Forelimb muscle (tissue), 1 donor: ENCODE results near the gene SORCS2. TPM values are rescaled to one million over a fixed set of nuclear protein-coding genes. Genes with fewer than 3 reads are reported as not detected.
"Not testable (repeated sequence)": the region's sequence is repeated elsewhere in the genome, so short reads cannot be mapped to it uniquely, and the experiment has no call there.

Experiments used
- DNase-seq: peaks from one replicate; pipeline ENCODE4 v3.0.0-alpha.2; 2013; ENCODE audit warnings: low read depth
- polyA plus RNA-seq: library from polyadenylated mRNA; unstranded; fragments of 120-200 nt; gene quantifications from one replicate; pipeline ENCODE4 v1.2.1, GENCODE V29; 2013; ENCODE audit not compliant: insufficient read length

SORCS2 gene
- polyA plus RNA-seq, 1 donor: 8.8 TPM

DNA sequence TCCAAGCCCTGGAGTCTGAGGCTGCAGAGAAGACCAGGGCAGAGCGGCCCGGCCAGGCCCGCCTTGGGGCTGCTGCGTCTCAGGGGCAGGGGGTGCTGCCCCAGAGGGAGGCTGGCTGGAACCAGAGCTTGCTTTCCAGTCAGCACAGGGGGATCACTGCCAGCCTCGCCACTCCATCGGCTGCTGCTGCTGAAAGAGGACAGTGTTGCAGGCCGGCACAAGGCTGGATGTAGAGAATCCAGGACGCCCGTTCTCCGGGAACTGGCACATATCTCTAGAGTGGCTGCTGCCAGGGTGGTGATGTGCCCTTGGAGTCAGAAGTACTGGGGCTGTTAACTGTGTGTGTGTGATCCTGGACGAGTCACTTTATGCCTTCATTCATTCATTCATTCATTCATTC, 31.9 kb upstream of the SORCS2 start:
- DNase-seq: no peak

- DNase-seq: no peak
Observed at GRCh38 chr4:7160951-7161440, 31.3 kb upstream of the SORCS2 start.

GRCh38 chr4:7161721-7162214, 30.6 kb upstream of the SORCS2 start:
- DNase-seq: no peak

DNA sequence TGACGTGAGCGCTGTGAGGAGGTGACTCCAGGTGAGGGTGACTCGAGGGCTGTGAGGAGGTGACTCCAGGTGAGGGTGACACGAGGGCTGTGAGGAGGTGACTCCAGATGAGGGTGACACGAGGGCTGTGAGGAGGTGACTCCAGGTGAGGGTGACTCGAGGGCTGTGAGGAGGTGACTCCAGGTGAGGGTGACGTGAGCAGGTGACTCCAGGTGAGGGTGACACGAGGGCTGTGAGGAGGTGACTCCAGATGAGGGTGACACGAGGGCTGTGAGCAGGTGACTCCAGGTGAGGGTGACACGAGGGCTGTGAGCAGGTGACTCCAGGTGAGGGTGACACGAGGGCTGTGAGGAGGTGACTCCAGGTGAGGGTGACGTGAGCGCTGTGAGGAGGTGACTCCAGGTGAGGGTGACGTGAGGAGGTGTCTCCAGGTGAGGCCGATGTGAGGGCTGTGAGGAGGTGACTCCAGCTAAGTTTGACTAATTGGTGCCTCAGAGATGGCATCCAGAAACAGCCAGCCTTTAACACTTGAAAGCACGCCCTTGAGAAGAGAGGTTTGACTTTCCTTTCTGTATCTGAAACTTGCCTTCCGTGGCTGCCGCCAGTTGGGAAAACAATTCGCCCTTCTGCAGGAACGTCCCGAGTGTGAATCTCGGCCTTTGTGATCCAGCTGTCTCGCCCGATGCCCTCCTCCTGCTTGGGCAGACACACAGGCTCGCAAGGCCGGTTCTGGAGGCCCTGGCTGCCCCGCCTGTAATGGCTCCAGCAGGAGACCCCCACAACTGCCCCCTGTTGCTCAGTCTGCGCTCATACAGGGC, 27.1 kb upstream of the SORCS2 start:
- not testable (repeated sequence) for DNase-seq

DNA sequence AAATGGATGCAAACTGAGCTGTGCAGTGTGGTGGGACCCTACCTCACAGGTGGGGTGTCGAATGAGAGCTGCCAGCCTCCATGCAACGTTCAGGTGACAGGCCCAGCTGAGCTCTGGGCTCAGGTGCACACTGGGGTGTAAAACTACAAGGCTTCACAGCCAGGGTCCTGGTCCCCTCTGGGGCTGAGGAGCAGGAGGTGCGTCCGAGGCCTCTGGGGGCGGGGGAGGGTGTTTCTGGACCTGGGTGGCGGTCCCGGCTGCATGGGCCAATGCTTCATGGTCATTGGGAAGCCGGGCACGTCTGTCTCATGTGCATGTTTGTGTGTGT, 26.5 kb upstream of the SORCS2 start:
- DNase-seq: no peak

DNA sequence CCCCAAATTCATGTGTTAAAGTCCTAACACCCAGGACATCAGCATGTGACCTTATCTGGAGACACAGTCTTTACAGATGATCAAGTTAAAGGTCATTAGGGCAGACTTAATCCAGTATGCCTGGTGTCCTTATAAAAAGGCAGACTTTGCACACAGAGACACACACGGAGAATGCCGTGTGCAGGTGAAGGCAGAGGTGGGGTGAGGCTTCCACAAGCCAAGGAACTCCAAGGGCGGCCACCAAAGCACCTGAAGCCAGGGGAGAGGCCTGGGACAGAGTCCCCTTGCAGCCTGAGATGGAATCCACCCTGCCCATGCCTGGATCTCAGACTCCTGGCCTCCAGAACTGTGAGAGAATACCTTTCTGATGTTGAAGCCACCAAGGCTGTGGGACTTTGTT, 26.1 kb upstream of the SORCS2 start:
- no peak for DNase-seq

DNA sequence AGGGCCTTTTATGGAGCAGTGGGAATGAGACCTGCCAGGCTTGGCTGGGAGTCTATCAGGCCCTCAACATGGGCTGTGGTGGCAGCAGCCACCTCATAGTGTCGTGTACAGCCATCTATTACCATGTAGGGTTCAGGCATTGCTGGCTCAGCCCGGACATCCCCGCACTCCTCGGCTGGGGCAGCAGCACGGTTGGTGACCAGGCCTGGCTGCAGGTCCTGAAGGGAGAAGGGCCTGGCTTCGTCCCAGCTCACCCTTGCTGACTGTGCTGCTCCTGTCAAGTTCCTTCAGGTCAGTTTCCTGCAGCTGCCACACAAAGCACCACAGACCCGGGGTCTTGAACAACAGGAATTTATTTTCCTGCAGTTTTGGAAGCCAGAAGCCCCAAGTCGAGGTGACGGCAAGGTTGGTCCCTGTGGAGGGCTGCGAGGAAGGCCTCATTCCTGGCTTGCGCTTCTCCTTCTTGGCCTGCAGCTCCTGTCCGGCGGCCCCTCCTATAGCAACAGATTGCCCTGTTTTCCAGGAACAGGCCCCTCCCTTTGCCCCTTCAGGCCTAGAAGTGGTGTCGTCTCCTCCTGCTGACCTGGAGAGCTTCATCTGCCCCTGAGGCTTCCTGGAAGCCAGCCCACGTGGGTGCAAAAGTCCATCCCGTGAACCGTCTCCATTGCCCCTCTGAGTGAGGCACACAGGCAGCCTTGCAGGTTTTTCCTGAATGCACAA, 25.2 kb upstream of the SORCS2 start:
- no peak for DNase-seq

GRCh38 chr4:7167706-7168105, 24.6 kb upstream of the SORCS2 start:
- DNase-seq: no peak

GRCh38 chr4:7168106-7168505, 24.2 kb upstream of the SORCS2 start:
- DNase-seq: no peak

GRCh38 chr4:7169134-7169533, 23.2 kb upstream of the SORCS2 start:
- no peak for DNase-seq

GRCh38 chr4:7170012-7170411, 22.3 kb upstream of the SORCS2 start:
- DNase-seq: no peak

- DNase-seq: no peak
Observed at GRCh38 chr4:7171191-7171900, 21.0 kb upstream of the SORCS2 start.

GRCh38 chr4:7172508-7172907, 19.8 kb upstream of the SORCS2 start:
- no peak for DNase-seq

DNA sequence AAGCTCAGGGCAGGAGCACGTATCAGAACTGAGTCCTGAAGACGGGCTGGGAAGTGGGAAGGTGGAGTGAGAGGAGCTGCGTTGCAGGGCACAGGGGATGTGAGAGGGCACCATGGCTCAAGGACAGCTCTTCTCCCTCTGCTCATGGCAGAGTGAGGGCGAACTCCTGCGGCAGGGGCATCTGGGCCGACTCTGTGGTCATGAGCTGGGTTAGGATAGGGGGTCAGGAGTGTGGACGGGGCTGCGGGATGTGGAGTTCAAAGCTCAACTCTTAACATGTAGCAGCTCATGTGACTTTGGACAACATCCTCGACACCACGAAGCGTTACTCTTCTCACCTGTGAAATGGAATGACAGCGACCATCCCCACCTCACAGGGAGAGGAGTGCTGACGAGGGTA, 19.4 kb upstream of the SORCS2 start:
- DNase-seq: no peak

DNA sequence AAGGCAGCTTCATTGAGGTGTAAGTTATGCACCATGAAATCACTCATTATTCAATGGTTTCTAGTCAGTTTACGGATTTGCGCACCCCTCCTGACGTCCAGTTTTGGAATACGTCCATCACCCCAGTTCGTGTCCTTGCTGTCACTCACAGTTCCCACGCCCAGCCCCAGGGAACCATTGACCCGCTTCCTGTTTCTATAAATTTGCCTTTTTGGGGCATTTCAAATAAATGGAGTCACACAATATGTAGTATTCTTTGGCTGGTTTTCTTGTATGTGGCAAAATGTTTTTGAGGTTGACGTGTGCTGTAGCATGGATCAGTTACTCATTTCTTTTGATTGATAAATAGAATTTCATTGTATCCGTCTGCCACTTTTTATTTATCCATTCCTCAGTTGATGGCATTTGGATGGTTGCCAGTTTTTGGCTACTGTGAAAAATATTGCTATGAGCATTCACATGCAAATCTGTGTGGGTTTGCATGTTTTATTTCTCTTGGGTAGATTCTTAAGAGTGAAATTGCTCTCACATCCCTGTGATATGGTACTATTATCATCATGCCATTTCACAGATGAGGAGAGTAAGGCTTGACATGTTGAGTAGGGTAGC, 18.4 kb upstream of the SORCS2 start:
- DNase-seq: no peak

DNA sequence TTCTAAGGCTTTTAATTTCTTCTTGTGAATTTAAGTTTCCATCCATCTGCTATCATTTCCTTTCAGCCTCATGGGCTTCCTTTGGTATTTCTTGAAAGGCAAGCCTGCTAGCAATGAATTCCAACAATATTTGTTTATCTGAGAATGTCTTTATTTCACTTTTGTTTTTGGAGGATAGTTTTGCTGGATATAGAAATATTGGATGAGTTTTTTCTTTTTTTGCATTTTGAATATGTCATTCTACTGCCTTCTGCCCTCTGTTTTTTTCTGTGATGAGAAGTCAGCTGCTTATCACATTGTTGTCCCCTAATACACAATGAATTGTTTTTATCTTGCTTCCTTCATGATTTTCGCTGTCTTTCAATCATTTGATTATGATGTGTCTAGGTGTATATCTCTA, 13.2 kb upstream of the SORCS2 start:
- no peak for DNase-seq

- DNase-seq: no peak
Observed at GRCh38 chr4:7180938-7181337, 11.4 kb upstream of the SORCS2 start.

DNA sequence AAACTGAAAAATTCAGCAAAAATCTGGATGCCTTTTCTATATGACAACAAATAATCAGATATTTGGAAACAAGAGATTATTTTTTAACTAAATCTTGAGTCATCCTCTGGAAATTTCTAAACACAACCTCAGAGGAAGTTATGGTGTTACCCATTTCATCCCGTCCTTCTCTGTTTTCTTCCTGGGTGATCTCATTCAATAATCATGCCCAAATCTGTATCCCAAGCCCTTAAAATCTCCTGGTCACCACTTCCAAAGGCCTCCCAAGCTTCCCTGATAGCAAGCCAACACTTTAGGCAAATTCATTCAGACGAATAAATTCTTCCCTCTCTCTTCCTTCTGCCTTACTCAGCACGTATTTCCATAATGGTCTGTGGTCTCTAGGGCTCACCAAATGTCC, 9.7 kb upstream of the SORCS2 start:
- DNase-seq: no peak

- no peak for DNase-seq
Observed at GRCh38 chr4:7183161-7183560, 9.2 kb upstream of the SORCS2 start.

DNA sequence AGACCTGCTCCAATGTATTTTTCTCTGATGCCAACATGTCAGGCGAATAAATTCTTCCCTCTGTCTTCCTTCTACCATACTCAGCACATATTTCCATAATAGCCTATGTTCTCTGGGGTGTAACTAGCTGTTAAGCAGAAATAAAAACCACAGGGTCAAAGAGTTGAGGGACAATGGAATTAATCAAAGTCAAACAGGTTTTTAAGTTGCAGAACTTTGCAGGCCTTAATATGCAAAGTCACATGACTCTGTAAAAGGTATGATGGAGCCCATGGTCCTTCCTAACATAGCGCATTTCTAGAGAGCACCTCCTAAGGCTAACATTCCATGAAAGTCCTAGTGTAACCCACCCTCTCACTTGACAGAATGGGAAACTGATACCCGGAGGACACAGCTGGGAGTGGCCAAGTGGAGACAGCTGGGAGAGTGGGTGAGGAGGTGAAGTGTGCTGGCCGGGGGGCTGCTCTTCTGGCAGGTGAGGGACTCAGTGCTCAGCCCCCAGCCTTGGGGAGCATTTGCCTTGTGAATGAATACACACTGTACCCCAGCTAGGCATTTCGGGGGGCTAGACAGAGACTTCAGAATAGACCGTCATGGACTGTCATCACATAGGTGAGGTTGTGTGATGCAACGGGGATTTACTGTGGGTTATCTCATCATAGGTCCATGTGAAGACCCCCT, 8.4 kb upstream of the SORCS2 start:
- no peak for DNase-seq

DNA sequence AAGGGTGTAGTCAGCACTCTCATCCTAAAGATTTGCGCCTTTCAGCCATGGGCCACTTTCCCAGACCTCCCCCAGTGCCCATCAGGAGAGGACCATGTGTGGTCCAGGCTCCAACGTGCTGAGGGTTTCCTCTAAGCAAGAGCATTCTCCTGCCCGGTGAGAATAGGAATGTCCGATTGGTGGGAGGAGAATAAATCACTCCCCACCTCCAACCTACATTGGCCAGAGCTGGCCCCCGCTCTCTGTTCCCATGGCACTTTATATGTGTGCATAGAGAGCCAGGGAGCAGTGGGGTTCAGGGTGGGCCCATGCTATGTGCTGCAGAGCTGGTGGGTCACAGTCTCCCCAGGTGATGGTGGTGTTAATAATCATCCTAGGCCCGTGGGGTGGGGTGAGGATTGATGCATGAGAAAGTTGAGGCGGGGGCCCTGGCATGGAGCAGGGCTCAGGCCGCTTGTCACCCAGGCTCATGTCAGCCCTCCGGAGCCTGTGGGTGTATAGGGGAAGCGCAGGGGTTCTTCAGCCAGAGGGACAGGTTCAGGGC, 6.8 kb upstream of the SORCS2 start:
- no peak for DNase-seq
